DMS 273 treated with DMSO at 0.1 percent for 48 hours (cell line): ENCODE results near the gene SYT1.
"Not testable (repeated sequence)": the region's sequence is repeated elsewhere in the genome, so short reads cannot be mapped to it uniquely, and the experiment has no call there.

ENCODE experiments used
- DNase-seq: peaks from one replicate; lab custom pipeline; 2025; lab: John Stamatoyannopoulos, UW

The SYT1 gene

GRCh38 chr12:79141776-79142175 lies 277.2 kb downstream of the SYT1 start:
- DNase-seq, result no peak

GRCh38 chr12:79143803-79144202 lies 279.2 kb downstream of the SYT1 start:
- no peak for DNase-seq

- DNase-seq, result no peak
Measured at GRCh38 chr12:79151956-79152355, 287.4 kb downstream of the SYT1 start.

GRCh38 chr12:79155683-79156082 lies 291.1 kb downstream of the SYT1 start:
- DNase-seq, result no peak

- no peak for DNase-seq
Measured at GRCh38 chr12:79156846-79157463, 292.4 kb downstream of the SYT1 start.

GRCh38 chr12:79161249-79161934 lies 296.8 kb downstream of the SYT1 start:
- no peak for DNase-seq

GRCh38 chr12:79162147-79162772 lies 297.7 kb downstream of the SYT1 start:
- DNase-seq, result no peak

- no peak for DNase-seq
Measured at GRCh38 chr12:79162948-79163347, 298.4 kb downstream of the SYT1 start.

GRCh38 chr12:79164890-79165289 lies 300.3 kb downstream of the SYT1 start:
- no peak for DNase-seq

- DNase-seq, result no peak
Measured at GRCh38 chr12:79168687-79169086, 304.1 kb downstream of the SYT1 start.

GRCh38 chr12:79174626-79175025 lies 310.1 kb downstream of the SYT1 start:
- no peak for DNase-seq

GRCh38 chr12:79183003-79183402 lies 318.4 kb downstream of the SYT1 start:
- no peak for DNase-seq

- no peak for DNase-seq
Measured at GRCh38 chr12:79183926-79184325, 319.4 kb downstream of the SYT1 start.

- no peak for DNase-seq
Measured at GRCh38 chr12:79186506-79186905, 321.9 kb downstream of the SYT1 start.

- no peak for DNase-seq
Measured at GRCh38 chr12:79187032-79187431, 322.5 kb downstream of the SYT1 start.

GRCh38 chr12:79191391-79191790 lies 326.8 kb downstream of the SYT1 start:
- DNase-seq, result no peak

GRCh38 chr12:79194595-79194994 lies 330.0 kb downstream of the SYT1 start:
- DNase-seq, result no peak

GRCh38 chr12:79199166-79199565 lies 334.6 kb downstream of the SYT1 start:
- DNase-seq, result no peak

- DNase-seq, result no peak
Measured at GRCh38 chr12:79200176-79200575, 335.6 kb downstream of the SYT1 start.

- DNase-seq, result no peak
Measured at GRCh38 chr12:79203058-79203647, 338.6 kb downstream of the SYT1 start.

GRCh38 chr12:79206871-79207270 lies 342.3 kb downstream of the SYT1 start:
- DNase-seq, result no peak

- DNase-seq, result not testable (repeated sequence)
Measured at GRCh38 chr12:79210403-79210802, 345.8 kb downstream of the SYT1 start.

- DNase-seq, result no peak
Measured at GRCh38 chr12:79217306-79217705, 352.7 kb downstream of the SYT1 start.
